GM12865 (cell line): ENCODE measurements around the gene MYO1H.

Experiments
- DNase-seq: peaks from one replicate; pipeline ENCODE4 v3.0.0; 2010; ENCODE audit warnings: low read depth
- H3K4me3 ChIP-seq: 2 replicates; pipeline ENCODE4 v1.5.1; 2011; ENCODE audit warnings: mild to moderate bottlenecking, low read depth, low read length, control low read depth
- CTCF ChIP-seq: IDR thresholded peaks from 2 replicates; pipeline ENCODE4 v1.5.1; 2011; ENCODE audit warnings: low read length, control low read depth, low read depth, inconsistent platforms; ENCODE audit not compliant: insufficient read depth; ENCODE audit errors: missing control alignments

MYO1H gene

GRCh38 chr12:109462868-109463692 lies 115.4 kb downstream of the MYO1H start:
- no peak overlapping the region for H3K4me3 ChIP-seq
- no peak for DNase-seq
- no peak for TF ChIP-seq CTCF

GRCh38 chr12:109463756-109464155 lies 116.1 kb downstream of the MYO1H start:
- H3K4me3 ChIP-seq, result no peak overlapping the region
- no peak for TF ChIP-seq CTCF
- DNase-seq, result no peak

DNA sequence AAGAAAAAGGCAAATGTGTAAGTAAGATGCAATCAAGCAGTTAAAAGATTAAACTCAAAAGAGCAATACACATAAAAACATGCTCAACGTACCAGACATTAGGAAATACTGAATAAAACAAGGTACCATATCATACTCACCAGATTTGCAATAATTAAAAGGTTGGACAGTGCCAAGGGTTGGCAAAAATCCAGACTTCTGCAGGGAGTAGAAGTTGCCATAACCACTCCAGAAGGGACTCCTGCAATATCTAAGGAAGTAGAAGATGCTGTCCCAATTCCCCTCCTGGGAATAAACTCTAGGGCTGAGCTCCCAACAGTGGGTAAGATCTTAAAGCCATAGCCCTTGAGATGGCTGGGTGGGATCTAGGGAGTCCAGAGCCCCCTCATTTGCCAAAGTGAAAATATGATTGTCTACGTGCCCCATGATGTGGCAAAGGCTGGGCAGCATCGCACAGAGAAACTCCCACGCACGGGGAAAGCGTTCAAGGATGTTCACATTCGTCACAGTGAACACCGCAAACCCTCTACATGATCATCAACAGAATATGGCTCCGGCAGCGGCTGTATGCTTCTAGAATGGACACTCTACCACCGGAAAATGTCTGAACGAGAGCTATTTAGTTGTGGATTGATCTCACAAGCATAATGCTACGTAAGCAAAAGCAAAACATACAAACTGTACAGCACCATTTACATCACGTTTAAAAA lies 117.1 kb downstream of the MYO1H start:
- H3K4me3 ChIP-seq, result no peak overlapping the region
- TF ChIP-seq CTCF, result no peak
- no peak for DNase-seq

- H3K4me3 ChIP-seq, result no peak overlapping the region
- no peak for DNase-seq
- TF ChIP-seq CTCF, result no peak
Observed at GRCh38 chr12:109466305-109466704, 118.6 kb downstream of the MYO1H start.

DNA sequence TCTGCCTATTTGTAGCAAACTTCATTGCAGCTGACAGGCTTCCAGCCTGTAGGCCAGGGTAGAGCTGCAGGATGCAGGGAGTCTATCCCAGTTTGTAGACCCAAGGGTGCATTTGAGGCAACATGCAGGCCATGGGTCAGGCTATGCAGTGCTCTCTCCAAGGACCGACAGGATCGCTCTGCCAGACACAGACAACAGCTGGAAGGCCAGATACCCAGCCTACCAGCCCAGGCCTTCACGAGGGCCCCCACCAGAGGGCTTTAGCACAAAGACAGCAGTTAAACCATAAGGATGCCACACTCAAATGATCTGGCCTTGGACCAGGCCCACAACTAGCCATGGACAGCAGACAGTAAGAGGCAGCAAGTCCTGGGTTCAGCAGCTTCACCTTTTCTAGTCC lies 119.1 kb downstream of the MYO1H start:
- no peak for DNase-seq
- TF ChIP-seq CTCF, result no peak
- no peak overlapping the region for H3K4me3 ChIP-seq

GRCh38 chr12:109467978-109468676 lies 120.4 kb downstream of the MYO1H start:
- H3K4me3 ChIP-seq, result no peak overlapping the region
- TF ChIP-seq CTCF, result no peak
- no peak for DNase-seq
